Nephron (organoid): Measurements from ENCODE around the gene PSMA1.

ENCODE experiments used
- H3K27ac Mint-ChIP-seq, 3 experiments: 2 replicates each; pipeline ENCODE4 v1.8.0; 2020; ENCODE audit warnings: mixed read lengths in 3 of 3, mild to moderate bottlenecking in 2 of 3, moderate library complexity in 1 of 3
- H3K27me3 Mint-ChIP-seq: 2 replicates; pipeline ENCODE4 v1.8.0; 2021; ENCODE audit warnings: low read depth, mild to moderate bottlenecking, moderate library complexity, mixed read lengths
- H3K36me3 Mint-ChIP-seq: 2 replicates; pipeline ENCODE4 v1.8.0; 2020; ENCODE audit warnings: low read depth, mixed read lengths
- H3K4me1 Mint-ChIP-seq: 2 replicates; pipeline ENCODE4 v1.8.0; 2020; ENCODE audit warnings: mixed read lengths
- H3K4me3 Mint-ChIP-seq, 3 experiments: 2 replicates each; pipeline ENCODE4 v1.8.0; 2020; ENCODE audit warnings: mild to moderate bottlenecking in 3 of 3, mixed read lengths in 3 of 3, moderate library complexity in 2 of 3
- H3K9me3 Mint-ChIP-seq: 2 replicates; pipeline ENCODE4 v1.8.0; 2020; ENCODE audit warnings: mixed read lengths
- CTCF ChIP-seq, 3 experiments: fragments of 200-600 bp; sonication (generic); IDR thresholded peaks; one replicate each; pipeline ENCODE4 v1.5.0; 2021; ENCODE audit warnings: antibody characterized with exemption in 3 of 3; ENCODE audit not compliant: unreplicated experiment in 3 of 3

Gene PSMA1

GRCh38 chr11:14506532-14506931 lies 13.7 kb downstream of the PSMA1 start:
- Mint-ChIP-seq H3K9me3 (no peaks in the 10 kb centered on the region), H3K27ac (no peak overlapping the region), H3K4me1 (no peaks in the 10 kb centered on the region), H3K27me3 (no peaks in the 10 kb centered on the region), H3K36me3 (peaks cover 62% of the 10 kb centered on the region), H3K4me3 (no peak overlapping the region)
- no peak for TF ChIP-seq CTCF (IDR thresholded peaks at IDR 0.05; ENCODE audit: unreplicated experiment in 3 of 3)

GRCh38 chr11:14503023-14503422 lies 17.2 kb downstream of the PSMA1 start:
- Mint-ChIP-seq H3K9me3 (no peaks in the 10 kb centered on the region), H3K4me1 (peaks cover 15% of the 10 kb centered on the region), H3K4me3 (no peak overlapping the region), H3K36me3 (peaks cover 45% of the 10 kb centered on the region), H3K27ac (no peak overlapping the region), H3K27me3 (no peaks in the 10 kb centered on the region)
- no peak for TF ChIP-seq CTCF (IDR thresholded peaks at IDR 0.05; ENCODE audit: unreplicated experiment in 3 of 3)

GRCh38 chr11:14502039-14502438 lies 18.1 kb downstream of the PSMA1 start:
- Mint-ChIP-seq H3K27me3 (no peaks in the 10 kb centered on the region), H3K9me3 (no peaks in the 10 kb centered on the region), H3K27ac (no peak overlapping the region), H3K4me3 (peak overlapping the region in 1 of 3 experiments; percentile 38), H3K36me3 (peaks cover 49% of the 10 kb centered on the region), H3K4me1 (peaks cover 24% of the 10 kb centered on the region)
- no peak for TF ChIP-seq CTCF (IDR thresholded peaks at IDR 0.05; ENCODE audit: unreplicated experiment in 3 of 3)

- Mint-ChIP-seq H3K36me3 (peaks cover 50% of the 10 kb centered on the region), H3K27ac (peak overlapping the region; percentile 97 to 98 (median 97)), H3K9me3 (no peaks in the 10 kb centered on the region), H3K27me3 (no peaks in the 10 kb centered on the region), H3K4me3 (peak overlapping the region; percentile 97 to 100 (median 99)), H3K4me1 (peaks cover 31% of the 10 kb centered on the region)
- no peak for TF ChIP-seq CTCF (IDR thresholded peaks at IDR 0.05; ENCODE audit: unreplicated experiment in 3 of 3)
Observed at GRCh38 chr11:14500181-14500651, 20.0 kb downstream of the PSMA1 start.

- no peaks in the 10 kb centered on the region for H3K9me3 Mint-ChIP-seq
- H3K4me1 Mint-ChIP-seq = peaks cover 31% of the 10 kb centered on the region
- H3K4me3 Mint-ChIP-seq = peak within 1 kb of the TSS; percentile 97 to 100 (median 99)
- TF ChIP-seq CTCF (IDR thresholded peaks at IDR 0.05; ENCODE audit: unreplicated experiment in 3 of 3) = no peak
- no peaks in the 10 kb centered on the region for H3K27me3 Mint-ChIP-seq
- peak within 1 kb of the TSS; percentile 97 to 98 (median 97) for H3K27ac Mint-ChIP-seq
- H3K36me3 Mint-ChIP-seq = peaks cover 51% of the 10 kb centered on the region
Observed at GRCh38 chr11:14499560-14500180, 20.5 kb downstream of the PSMA1 start, which contains the start of gene COPB1. Gene COPB1 (minus strand): TSS chr11:14499811. CDS start chr11:14498928, 883 bp downstream.

GRCh38 chr11:14499178-14499559 lies 21.0 kb downstream of the PSMA1 start:
- Mint-ChIP-seq H3K27ac (peak overlapping the region; percentile 97 to 98 (median 97)), H3K27me3 (no peaks in the 10 kb centered on the region), H3K4me1 (peaks cover 31% of the 10 kb centered on the region), H3K9me3 (no peaks in the 10 kb centered on the region), H3K36me3 (peaks cover 51% of the 10 kb centered on the region), H3K4me3 (peak overlapping the region; percentile 97 to 100 (median 99))
- TF ChIP-seq CTCF (IDR thresholded peaks at IDR 0.05; ENCODE audit: unreplicated experiment in 3 of 3) = no peak
